Measurements from ENCODE around the gene SLC11A1.

SLC11A1 gene

DNA sequence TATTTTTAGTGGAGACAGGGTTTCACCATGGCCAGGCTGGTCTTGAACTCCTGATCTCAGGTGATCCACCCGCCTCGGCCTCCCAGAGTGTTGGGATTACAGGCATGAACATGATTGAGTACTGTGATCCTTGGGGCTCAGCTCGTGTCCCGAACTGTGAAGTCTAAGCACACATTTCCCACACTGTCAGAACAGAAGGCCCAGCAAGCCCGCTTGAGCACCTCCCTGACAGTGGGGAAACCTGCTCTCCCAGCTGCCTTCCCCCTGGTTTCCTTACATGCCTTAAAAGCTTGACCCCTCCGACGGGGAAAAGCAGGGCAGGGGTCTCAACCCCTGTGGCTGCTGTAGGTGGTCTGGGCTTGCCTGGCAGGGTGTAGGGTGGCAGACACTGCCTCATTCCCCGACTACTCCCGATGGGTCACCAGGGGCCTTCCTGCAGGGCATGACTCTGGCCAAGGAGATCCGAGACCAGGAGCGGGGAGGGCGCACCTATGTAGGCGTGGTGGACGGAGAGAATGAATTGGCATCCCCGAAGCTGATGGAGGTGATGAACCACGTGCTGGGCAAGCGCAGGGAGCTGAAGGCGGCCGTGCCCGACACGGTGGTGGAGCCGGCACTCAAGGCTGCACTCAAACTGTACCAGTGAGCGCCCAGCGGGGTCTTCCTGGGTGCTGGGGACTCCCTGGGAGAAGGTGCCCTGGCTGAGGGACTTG, 46.9 kb downstream of the SLC11A1 start:
- Mint-ChIP-seq H3K4me3 (no peak overlapping the region), H3K27me3 (no peaks in the 10 kb centered on the region), H3K4me1 (no peaks in the 10 kb centered on the region), H3K27ac (no peak overlapping the region), H3K36me3 (peaks cover 2% of the 10 kb centered on the region), H3K9me3 (no peaks in the 10 kb centered on the region)

DNA sequence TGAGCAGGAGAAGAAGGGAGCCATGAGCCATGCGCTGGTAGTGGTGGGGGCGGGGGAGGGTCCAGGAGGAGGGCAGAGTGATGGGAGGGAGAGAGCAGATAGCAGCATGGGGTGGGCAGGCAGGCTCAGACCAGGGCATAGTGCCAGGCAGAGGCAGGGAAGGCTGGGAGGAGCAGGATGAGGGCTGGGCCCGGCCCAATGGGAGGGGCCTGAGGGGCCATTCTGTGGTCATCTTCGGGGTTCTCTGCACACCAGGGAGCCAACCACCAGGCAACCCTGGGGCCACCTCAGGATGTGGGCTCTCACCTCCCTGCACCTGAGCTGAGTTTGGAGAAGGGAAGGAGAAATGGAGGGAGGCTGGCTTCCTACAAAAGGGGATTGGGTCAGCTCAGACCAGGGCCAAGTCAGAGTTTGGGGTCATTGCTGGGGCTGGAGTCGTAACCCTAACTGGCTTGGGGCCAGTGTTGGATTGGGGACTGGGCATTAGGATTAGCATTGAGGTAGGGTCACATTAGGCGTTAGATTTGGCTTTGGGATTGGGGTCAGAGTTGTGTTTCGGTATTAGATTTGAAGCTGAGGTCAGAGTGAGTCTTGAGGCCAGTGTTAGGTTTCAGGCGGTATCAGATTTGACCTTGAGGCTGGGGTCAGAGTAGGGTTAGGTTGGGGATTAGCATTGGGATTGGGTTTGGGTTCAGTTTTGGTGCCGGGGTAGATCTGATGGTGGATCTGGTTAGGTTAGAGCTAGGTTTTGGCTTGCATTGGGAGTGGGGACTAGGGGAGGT, 48.0 kb downstream of the SLC11A1 start:
- no peak overlapping the region for H3K27ac Mint-ChIP-seq
- H3K4me1 Mint-ChIP-seq, result no peaks in the 10 kb centered on the region
- H3K9me3 Mint-ChIP-seq, result no peaks in the 10 kb centered on the region
- H3K36me3 Mint-ChIP-seq, result peaks cover 2% of the 10 kb centered on the region
- no peaks in the 10 kb centered on the region for H3K27me3 Mint-ChIP-seq
- H3K4me3 Mint-ChIP-seq, result no peak overlapping the region

DNA sequence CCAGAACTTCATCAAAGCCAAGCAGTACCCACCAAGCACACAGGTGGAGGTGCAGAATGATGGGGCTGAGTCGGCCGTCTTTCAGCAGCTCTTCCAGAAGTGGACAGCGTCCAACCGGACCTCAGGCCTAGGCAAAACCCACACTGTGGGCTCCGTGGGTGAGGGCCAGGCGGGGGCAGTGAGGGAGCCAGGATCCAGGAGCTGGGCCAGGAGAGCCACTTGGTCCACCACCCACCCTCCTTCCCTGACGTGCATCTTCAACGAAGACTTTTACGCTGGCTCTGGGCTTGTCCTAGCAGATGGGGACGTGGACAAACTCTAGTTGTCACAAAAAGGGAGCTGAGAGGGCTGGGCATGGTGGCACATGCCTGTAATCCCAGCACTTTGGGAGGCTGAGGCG, 48.6 kb downstream of the SLC11A1 start:
- no peaks in the 10 kb centered on the region for H3K27me3 Mint-ChIP-seq
- no peaks in the 10 kb centered on the region for H3K9me3 Mint-ChIP-seq
- H3K4me1 Mint-ChIP-seq, result no peaks in the 10 kb centered on the region
- H3K4me3 Mint-ChIP-seq, result no peak overlapping the region
- peaks cover 2% of the 10 kb centered on the region for H3K36me3 Mint-ChIP-seq
- H3K27ac Mint-ChIP-seq, result no peak overlapping the region

DNA sequence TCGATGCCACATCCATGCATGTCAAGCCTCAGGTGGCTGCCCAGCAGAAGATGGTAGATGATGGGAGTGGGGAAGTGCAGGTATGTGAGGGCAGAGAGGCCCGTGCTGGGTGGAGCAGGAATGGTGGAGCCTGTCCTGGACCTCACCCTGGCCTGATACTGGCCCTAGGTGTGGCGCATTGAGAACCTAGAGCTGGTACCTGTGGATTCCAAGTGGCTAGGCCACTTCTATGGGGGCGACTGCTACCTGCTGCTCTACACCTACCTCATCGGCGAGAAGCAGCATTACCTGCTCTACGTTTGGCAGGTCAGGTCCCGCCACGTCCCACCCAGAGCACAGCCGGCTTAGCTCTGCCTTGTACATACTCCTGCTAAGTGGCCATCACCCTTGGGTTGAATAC, 49.8 kb downstream of the SLC11A1 start:
- no peaks in the 10 kb centered on the region for H3K9me3 Mint-ChIP-seq
- H3K27me3 Mint-ChIP-seq, result no peaks in the 10 kb centered on the region
- H3K27ac Mint-ChIP-seq, result no peak overlapping the region
- peaks cover 2% of the 10 kb centered on the region for H3K36me3 Mint-ChIP-seq
- H3K4me3 Mint-ChIP-seq, result no peak overlapping the region
- H3K4me1 Mint-ChIP-seq, result no peaks in the 10 kb centered on the region

DNA sequence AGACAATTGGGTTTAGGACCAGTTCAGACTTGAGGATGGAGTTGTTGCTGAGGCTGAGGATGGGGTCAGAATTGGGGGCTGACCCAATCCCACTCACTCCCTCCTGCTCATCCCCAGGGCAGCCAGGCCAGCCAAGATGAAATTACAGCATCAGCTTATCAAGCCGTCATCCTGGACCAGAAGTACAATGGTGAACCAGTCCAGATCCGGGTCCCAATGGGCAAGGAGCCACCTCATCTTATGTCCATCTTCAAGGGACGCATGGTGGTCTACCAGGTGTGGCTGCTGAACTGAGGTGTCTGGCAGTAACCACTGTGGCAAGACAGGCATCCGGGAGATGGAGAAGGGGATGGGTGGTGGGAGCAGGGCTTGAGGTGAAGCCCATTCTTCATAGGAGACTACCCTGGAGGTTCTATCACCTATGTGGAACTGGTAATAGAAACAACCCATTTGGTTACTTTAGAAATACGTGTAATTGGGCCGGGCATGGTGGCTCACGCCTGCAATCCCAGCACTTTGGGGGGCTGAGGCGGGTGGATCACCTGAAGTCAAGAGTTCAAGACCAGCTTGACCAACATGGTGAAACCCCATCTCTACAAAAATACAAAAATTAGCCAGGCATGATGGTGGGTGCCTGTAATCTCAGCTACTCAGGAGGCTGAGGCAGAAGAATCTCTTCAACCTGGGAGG, 50.7 kb downstream of the SLC11A1 start:
- Mint-ChIP-seq H3K27me3 (no peaks in the 10 kb centered on the region), H3K36me3 (peaks cover 2% of the 10 kb centered on the region), H3K9me3 (no peaks in the 10 kb centered on the region), H3K27ac (no peak overlapping the region), H3K4me3 (no peak overlapping the region), H3K4me1 (no peaks in the 10 kb centered on the region)

DNA sequence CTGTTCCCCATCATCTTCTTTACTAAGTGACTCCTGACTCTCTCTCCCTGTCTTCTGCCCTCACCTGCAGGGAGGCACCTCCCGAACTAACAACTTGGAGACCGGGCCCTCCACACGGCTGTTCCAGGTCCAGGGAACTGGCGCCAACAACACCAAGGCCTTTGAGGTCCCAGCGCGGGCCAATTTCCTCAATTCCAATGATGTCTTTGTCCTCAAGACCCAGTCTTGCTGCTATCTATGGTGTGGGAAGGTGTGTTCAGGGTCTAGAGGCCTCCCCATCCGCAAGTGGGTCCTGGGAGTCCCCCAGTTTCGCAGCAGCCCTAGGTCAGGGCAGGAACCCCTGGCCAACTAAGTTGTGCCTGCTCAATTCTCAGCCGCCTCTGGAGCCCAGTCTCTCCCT, 52.4 kb downstream of the SLC11A1 start:
- H3K36me3 Mint-ChIP-seq, result peaks cover 2% of the 10 kb centered on the region
- H3K4me1 Mint-ChIP-seq, result no peaks in the 10 kb centered on the region
- H3K27ac Mint-ChIP-seq, result no peak overlapping the region
- H3K9me3 Mint-ChIP-seq, result no peaks in the 10 kb centered on the region
- no peaks in the 10 kb centered on the region for H3K27me3 Mint-ChIP-seq
- no peak overlapping the region for H3K4me3 Mint-ChIP-seq

DNA sequence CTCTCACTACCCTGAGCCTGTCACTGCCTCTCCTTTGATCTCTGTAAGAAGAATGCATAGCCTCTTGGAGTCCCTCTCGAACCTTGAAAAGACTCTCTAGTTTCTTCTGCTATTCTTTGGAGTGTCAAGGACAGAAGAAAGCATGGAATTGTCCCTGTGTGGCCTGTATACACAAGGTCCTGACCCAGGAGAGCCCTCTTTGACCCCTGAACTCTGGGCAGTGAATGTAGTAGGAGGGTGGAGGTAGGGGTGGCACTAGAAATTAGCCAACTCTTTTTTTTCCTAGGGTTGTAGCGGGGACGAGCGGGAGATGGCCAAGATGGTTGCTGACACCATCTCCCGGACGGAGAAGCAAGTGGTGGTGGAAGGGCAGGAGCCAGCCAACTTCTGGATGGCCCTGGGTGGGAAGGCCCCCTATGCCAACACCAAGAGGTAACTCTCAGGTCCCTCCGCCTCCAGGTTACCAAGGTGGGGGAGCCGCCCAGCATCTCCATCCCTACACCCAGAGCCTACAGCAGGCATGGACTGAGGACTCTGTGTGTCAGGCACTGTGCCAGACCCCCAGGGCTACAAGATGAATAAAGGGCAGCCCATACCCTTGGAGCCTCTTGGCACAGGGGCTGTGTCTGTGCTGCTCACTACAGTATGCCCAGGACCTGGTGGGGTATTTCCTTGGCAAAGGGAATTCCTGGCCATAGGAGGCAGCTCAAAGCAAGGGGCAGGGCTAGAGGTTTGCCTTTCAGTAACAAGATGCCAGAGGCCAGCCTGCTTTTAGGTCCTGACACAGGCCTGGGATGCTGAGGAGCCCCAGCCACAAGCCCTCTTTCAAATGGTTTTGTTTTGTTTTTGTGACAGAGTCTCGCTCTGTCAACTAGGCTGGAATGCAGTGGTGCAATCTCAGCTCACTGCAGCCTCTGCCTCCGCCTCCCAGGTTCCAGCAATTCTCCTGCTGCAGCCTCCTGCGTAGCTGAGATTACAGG, 53.2 kb downstream of the SLC11A1 start:
- Mint-ChIP-seq H3K9me3 (no peaks in the 10 kb centered on the region), H3K4me3 (no peak overlapping the region), H3K27ac (no peak overlapping the region), H3K27me3 (no peaks in the 10 kb centered on the region), H3K36me3 (peaks cover 2% of the 10 kb centered on the region), H3K4me1 (no peaks in the 10 kb centered on the region)

DNA sequence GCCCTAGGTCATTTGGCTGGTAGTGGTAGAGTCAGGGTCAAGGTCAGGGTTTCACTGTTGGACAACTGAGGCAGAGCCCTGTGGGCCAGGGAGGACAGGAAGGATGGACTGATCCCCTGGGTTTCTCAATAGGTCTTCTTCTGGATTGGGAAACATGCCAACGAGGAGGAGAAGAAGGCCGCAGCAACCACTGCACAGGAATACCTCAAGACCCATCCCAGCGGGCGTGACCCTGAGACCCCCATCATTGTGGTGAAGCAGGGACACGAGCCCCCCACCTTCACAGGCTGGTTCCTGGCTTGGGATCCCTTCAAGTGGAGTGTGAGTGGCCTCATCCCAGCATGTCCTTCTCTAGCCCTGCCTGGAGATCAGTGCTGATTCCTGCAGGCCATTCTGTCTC, 54.9 kb downstream of the SLC11A1 start:
- H3K27ac Mint-ChIP-seq, result no peak overlapping the region
- H3K4me3 Mint-ChIP-seq, result no peak overlapping the region
- H3K4me1 Mint-ChIP-seq, result no peaks in the 10 kb centered on the region

DNA sequence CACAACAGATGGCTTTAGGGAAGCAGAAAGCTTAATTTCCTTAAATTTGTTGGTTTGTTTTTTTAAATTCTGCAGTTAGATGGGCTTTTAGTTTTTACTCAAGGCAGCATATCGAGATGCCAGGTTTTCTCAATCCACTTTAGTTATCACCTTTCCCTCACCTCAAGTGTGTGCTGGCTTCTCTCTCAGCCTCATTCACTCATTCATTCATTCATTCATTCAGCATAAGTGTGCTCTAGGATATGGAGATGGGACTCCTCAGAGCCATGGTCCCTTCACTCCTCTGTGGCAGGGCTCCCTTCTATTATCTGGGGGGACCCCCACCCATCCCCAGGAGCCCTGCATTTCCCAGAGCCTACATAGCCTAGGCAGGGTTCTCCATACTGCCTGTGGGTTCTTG, 55.9 kb downstream of the SLC11A1 start:
- Mint-ChIP-seq H3K4me3 (no peak overlapping the region), H3K27me3 (no peaks in the 10 kb centered on the region), H3K27ac (no peak overlapping the region)

More for the DNA sequence above, 54.9 kb downstream of the SLC11A1 start:
- Mint-ChIP-seq H3K27me3 (no peaks in the 10 kb centered on the region), H3K36me3 (peaks cover 2% of the 10 kb centered on the region), H3K9me3 (no peaks in the 10 kb centered on the region)

DNA sequence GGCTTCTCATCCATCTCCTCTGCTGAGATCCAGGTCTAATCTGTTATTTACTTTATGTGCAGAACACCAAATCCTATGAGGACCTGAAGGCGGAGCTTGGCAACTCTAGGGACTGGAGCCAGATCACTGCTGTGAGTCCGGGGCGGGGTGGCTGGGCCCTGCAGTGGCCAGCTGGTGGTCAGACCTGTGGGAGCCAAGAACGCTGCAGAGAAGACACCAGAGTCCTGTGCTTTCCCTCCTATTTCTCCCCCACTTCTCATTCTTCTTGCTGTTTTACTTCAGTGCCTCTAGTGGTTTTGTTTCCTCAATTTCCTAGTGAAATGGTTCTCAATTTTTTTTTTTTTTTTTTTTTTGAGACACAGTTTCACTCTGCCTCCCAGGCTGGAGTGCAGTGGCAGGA, 56.5 kb downstream of the SLC11A1 start:
- Mint-ChIP-seq H3K4me3 (no peak overlapping the region), H3K9me3 (no peaks in the 10 kb centered on the region), H3K36me3 (no peaks in the 10 kb centered on the region), H3K27me3 (no peaks in the 10 kb centered on the region), H3K4me1 (no peaks in the 10 kb centered on the region), H3K27ac (no peak overlapping the region)

More for the DNA sequence above, 55.9 kb downstream of the SLC11A1 start:
- Mint-ChIP-seq H3K4me1 (no peaks in the 10 kb centered on the region), H3K9me3 (no peaks in the 10 kb centered on the region), H3K36me3 (no peaks in the 10 kb centered on the region)

DNA sequence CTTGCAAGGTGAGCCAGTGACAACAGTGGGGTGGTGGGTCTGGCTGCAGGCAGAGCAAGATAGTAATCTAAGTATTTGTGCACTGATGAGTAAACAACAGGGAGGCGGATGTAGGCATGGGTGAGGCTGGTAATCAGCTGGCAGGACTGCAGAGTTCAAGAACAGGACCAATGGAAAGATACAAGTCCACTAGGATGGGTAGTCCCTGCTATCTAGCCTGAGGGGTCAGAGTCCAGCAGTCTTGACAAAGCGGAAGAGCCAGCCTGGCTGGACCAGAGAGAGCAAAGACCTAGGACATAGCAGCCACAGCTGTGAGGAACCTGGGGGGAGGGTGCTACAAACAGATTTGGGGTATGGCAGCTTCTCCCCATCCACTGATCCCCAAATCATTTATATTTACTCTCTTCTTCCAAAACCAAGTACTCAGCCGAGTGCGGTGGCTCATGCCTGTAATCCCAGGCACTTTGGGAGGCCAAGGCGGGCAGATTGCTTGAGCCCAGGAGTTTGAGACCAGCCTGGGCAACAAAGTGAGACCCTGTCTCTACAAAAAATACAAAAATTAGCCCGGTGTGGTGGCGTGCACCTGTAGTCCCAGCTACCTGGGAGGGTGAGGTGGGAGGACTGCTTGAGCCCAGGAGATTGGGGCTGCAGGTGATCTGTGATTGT, 62.8 kb downstream of the SLC11A1 start:
- H3K4me3 Mint-ChIP-seq, result no peak overlapping the region
- H3K27ac Mint-ChIP-seq, result no peak overlapping the region
- peaks cover 9% of the 10 kb centered on the region for H3K36me3 Mint-ChIP-seq
- no peaks in the 10 kb centered on the region for H3K27me3 Mint-ChIP-seq
- H3K9me3 Mint-ChIP-seq, result no peaks in the 10 kb centered on the region
- no peaks in the 10 kb centered on the region for H3K4me1 Mint-ChIP-seq

DNA sequence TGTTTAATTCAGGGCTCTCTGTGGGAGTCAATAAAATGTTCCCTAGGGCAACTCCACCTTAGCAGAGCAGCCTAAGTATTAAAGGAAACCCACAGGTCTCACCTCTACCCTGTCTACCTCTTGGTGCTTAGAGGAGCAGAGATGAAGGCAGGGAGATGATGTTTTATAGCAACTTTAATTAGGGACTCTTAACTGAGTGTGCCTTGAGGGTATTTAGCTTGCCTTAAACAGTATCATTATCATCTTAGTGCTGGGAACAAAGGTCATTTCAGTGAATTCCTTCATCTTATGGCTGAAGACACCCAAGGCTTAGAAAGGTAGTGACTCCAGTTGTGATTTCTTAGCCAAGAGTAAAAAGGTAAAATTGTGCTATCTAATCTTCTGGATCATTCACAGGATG, 63.5 kb downstream of the SLC11A1 start:
- no peaks in the 10 kb centered on the region for H3K4me1 Mint-ChIP-seq

More for the DNA sequence above, 63.5 kb downstream of the SLC11A1 start:
- Mint-ChIP-seq H3K9me3 (no peaks in the 10 kb centered on the region), H3K27ac (no peak overlapping the region), H3K36me3 (peaks cover 9% of the 10 kb centered on the region), H3K27me3 (no peaks in the 10 kb centered on the region), H3K4me3 (no peak overlapping the region)

All from activated naive CD4-positive, alpha-beta T cell treated with anti-CD3 and anti-CD28 coated beads, Interleukin-2, amount 50 U/mL, for 24 hours (primary cell).